GM18907 (cell line): Measurements from ENCODE around the gene IQGAP1.

Experiments used
- ATAC-seq: cut with Tn5 transposase; IDR thresholded peaks from one replicate; pipeline ENCODE4 v1.9.1; 2021; ENCODE audit warnings: mild to moderate bottlenecking, moderate library complexity; ENCODE audit not compliant: unreplicated experiment

The IQGAP1 gene

DNA sequence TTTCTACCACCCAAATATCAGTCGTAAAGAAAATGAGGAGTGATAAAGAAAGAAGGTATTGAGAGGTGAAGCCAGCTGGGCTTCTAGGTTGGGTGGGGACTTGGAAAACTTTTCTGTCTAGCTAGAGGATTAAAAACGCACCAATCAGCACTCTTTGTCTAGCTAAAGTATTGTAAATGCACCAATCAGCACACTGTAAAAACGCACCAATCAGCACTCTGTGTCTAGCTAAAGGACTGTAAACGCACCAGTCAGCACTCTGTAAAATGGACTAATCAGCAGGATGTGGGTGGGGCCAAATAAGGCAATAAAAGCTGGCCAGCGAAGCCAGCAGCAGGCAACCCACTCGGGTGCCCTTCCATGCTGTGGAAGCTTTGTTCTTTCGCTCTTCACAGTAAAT is 13.0 kb upstream of the IQGAP1 start:
- ATAC-seq: no peak

DNA sequence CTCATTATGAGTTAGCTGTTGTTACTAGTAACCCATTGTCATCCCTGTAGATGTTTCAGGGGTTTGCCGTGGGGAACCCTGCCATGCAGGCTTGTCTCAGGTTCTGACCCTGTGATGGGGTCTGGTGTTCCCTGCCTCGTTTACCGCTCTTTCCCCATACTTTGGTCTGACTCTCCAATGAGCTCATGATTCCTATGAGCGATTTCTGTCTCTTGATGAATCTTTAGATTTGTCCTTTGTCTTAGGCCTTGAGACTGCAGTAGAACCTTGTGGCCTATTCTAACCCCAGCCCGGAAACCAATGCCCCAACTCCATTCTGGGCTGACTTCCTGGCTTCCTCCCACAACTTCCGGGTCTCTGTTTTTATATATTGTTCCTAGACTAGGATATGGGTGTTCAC is 11.3 kb upstream of the IQGAP1 start:
- ATAC-seq: no peak

DNA sequence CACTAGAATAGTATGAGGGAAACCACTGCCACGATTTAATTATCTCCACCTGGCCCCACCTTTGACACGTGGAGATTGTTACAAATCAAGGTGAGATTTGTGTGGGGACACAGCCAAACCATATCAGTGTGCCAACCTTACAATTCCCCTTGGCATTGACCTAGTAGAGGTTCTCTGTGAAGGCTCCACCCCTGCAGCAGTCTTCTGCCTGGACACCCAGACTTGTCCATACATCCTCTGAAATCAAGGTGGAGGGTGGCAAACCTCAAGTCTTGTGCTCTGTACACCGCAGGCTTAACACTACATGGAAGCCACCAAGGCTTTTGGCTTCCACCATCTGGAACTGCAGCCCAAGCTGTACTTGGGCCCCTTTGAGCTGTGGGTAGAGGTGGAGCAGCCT is 8.8 kb upstream of the IQGAP1 start:
- no peak for ATAC-seq

DNA sequence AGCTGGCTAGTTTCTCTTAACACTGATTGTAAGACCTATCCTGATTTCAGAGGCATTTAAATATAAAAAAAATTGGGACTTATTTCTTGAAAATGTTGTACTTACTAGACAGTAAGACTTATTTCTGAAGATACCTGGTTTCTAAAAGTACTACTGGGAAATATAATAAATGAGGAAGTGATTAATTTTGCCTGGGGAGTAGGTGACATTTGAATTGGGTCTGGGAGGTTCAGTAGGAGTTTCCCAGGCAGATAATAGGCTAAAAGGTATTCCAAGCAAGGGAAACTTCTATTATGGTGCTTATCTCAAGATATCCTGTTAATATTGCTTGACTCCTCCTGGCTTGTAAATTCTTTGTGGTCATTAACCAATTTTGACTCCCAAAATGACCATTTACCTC is 6.5 kb upstream of the IQGAP1 start:
- ATAC-seq: no peak

DNA sequence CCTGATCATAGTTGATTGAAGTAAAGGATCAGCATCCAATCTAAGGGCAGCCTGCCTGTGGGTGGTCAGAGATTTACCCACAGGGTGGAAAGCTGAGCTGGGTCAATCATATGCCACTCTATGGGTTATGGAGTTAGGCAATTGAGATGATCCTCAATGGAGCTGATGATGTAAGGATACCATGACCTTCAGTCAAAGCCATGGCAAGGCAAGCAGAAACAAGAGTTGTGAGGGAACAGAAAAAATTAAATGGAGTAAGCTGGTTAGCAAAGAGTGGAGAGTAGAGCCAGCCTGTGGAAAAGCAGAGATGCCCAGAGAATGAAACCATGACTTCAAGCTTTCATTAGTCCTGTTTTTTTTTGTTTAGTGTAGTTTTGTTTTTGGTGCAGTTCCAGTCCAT is 5.7 kb upstream of the IQGAP1 start:
- no peak for ATAC-seq

DNA sequence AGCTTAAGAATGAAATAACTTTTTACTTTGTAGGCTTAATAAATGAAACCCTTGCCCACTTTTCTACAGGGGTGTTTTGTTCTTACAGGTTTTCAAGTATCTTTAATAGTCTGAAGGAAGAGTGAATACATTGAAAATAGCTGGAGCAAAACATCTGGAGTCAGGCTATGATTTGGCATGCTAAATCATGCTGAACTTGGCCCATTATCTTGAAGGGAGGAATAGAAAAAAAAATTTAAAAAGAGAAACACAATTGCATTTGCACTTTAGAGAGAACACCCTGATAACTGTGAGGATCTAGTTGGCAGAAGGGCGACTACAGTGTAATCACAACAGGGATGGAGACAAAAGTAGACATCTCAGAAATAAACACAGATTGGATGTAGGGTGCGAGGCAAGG is 1.8 kb upstream of the IQGAP1 start:
- ATAC-seq: no peak

DNA sequence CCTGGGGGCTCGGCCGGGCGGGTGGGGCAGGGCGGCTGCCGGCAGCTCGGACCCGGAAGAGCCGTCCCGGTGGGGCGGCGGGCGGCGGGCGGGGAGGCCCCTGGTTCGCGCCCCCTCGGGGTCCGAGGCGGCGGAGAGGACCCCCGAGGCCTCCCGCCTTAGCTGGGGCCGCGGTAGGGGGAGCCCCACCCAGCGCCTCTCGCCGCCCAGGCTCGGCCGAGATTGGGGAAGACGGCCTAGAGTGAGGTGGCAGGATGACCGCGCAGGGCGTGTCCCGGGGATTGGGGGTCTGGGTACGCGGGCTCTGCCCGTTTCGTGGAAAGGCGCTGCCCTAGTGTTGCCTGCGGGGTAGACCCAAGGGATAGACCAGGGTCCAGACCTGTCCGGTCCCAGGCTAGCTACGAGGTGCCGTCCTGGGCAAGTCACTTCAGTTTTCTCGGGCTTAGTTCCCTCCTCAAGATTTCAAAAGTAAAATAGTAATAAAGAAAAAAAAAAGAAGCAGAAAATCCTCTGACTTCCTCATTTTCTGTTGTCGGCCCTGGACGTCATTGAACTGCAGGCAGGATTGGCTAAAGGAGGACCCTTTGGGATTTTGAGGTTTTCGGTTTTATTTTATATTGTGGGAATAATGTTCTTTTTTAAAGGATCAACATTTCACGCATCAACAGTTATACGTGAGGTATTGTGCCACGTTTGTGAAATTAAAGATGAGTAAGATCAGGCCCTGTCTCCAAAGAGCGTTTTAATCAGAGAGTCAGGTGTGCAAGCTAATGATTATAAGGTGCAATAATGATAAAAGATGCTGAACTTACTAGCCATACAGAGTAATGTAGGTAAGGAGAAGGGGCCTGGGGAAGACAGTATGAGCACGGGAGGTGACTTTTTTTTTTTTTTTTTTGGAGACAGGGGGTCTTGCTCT is 679 bp downstream of the IQGAP1 start:
- ATAC-seq: peak; percentile 57

DNA sequence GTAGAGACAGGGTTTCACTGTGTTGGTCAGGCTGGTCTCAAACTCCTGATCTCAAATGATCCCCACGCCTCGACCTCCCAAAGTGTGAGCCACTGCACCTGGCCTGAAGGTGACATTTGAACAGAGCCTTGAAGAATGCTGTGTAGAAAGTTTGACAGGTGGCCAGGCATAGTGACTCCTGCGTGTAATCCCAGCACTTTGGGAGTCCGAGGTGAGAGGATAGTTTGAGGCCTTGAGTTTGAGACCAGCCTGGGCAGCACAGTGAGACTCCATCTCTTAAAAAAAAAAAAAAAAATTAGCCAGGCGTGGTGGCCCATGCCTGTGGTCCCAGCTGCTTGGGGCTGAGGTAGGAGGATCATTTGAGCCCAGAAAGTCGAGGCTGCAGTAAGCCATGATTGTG is 1.5 kb downstream of the IQGAP1 start:
- no peak for ATAC-seq

DNA sequence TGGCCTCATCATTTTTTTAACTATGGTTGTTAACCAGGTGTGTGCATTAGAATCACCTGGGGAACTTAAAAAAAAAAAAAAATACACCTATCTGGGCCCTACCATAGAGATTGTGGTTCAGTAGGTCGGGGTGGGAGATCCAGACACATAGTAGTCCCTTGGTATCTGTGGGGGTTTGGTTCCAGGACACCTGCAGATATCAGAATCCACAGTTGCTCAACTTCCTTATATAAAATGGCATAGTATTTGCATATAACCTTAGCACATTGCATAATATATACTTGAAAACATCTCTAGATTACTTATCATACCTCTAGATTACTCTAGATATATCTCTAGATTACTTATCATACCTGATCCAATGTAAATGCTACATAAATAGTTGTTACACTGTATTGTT is 5.0 kb downstream of the IQGAP1 start:
- ATAC-seq: no peak

DNA sequence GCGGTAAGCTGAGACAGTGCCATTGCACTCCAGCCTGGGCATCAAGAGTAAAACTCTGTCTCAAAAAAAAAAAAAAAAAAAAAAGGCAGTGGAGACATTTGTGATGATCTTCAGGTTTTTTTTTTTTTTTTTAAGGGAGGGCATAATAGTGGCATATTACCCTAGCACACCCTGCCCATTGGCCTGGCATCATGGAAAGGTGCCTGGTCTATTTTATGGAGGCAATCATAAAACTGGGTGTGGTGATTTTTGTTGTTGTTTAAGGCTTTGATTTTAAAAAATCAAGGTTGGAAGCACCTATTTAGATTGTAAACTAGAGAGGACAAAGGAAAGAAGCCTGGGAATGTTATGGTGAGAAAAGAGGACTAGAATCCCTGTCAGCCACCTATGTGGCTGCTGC is 6.0 kb downstream of the IQGAP1 start:
- no peak for ATAC-seq

DNA sequence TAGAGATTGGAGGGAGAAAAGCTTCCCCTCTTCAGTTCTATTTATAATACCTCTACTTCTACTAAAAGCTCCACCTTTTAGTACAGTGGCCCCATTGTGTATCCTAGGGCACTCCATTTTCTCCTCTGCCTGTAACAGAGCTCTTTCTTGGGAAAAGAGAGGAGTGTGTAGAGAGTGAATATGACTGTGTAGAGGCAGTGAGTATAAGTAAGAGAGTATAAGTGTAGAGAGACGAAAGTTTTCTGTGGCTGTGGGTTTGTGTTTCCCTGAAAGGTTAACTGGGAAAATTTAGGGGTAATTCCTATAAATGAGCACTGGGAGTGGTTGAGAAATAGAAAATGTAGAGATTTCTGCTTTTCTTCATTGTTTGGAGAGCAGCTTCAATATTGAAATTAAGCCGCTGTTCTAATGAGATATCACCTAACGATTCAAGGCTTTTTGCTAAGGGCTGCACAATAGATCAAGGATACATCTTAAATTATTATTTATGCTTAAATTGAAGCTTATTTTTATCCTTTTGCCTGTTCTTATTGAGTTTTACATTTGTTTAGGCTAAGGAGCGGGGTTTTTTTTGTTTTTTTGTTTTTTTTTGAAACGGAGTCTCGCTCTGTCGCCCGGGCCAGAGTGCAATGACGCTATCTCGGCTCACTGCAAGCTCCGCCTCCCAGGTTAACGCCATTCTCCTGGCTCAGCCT is 6.9 kb downstream of the IQGAP1 start:
- ATAC-seq: no peak

DNA sequence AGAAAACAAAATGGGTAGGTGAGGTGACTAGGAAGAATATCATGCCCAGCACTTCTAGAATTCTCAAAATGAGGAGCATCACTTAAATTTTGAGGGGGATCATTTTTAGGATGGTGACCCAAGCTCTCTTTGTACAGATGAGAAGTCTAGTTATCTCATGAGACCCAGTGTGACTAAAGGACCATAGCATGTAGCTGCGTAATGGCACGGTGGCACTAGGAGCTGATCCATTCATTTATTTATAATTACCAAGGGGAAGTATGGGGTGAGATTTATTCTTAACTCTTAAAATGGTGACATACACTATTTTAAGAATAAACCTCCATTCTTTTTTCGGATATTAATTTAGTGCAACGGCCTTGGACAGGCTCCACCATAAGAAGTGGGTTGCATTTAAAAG is 8.3 kb downstream of the IQGAP1 start:
- ATAC-seq: no peak

DNA sequence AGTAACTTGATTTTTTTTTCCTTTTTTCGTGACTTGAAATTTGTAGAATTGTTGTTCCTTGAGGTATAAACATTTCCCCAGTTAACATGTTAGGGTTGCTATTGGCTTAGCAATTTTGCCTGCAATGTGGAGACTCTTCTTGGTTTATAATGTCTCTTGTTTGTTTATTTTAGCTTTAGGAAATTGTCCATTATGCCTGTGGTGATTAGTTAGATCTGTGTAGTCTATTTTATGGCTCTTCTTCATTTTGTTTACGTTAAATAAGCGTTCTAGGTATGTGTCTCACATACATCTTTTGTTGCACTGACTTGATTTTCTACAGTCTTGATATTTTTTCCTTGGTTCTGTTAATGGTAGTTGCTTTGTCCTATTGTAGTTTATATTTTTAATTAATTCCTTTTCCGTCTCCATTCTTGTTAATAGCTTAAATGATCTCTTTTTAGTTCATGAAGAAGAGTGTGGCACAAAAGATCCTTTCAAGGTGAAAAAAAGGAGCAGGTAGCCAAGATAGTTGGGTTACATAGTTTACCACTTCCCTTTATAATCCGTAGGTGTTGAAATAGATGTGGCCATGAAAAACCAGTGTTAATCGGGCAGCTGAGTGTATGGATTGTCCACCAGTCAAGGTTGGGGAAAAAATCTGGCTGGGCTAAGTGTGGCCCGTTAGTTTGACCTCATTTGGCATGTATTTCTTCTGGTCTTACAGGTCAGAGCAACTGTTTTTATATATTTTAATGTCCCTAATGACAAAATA is 12.1 kb downstream of the IQGAP1 start:
- ATAC-seq: peak; percentile 21

DNA sequence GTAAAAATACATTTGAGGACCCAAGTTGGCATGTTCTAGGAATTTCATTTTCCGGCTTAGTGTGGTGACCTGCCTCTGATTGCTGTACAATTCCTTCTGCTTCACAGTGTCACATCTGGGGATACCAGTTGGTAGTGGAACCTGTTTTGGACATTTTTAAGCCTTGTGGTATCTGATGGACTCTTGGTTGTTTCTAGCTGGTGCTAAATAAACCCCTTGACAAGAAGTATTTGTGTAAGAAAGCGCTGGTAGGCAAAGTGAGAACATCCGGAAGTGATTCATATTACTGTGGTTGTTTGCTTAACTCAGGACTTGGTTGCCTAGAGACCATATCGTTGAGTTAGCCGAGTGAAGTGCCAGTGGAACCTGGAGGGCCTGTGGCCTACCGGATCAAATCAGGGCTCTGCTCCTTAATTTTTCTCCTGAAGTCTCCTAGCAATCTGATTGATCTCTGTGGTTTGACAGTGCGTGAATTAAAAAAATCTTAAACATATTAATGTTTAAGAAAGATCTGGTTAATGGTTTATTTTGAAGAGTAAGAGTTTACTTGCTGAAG is 12.8 kb downstream of the IQGAP1 start:
- peak; percentile 97 for ATAC-seq

DNA sequence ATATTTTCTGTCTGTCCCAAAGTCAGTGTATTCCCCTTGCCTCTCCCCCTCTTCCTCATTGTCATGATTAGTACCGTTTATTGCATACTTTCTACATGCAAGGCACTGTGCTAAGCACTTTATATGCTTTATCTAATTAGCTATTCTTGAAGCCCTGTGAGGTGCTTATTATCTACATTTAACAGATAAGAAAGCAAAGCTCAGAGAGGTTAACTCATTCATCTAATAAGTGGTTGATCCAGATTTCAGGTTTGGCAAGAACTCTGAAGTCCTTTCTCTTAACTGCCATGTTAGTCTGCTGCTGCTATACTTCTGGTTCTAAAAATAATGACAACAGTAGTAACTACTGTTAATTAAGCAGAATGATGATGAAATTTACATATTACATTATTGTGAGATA is 13.5 kb downstream of the IQGAP1 start:
- ATAC-seq: no peak

DNA sequence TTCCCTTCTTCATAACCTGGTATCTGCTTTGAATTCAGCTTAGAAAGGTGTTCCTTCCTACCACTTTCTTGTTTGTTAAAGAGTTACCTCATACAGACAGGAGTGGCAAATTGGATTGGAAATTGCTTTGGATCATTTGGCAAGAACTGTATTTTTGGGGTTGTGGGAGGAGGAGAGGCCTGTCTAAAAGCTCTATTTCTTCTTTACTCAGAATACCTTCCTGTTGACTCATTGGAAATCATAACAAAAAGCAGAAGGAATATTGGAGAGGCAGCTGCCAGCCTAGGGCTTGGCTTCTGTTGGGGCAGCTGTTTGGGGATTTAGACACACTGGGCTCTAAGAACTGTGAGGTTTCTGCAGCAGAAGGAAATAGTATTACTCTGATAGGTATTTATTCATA is 14.2 kb downstream of the IQGAP1 start:
- no peak for ATAC-seq

DNA sequence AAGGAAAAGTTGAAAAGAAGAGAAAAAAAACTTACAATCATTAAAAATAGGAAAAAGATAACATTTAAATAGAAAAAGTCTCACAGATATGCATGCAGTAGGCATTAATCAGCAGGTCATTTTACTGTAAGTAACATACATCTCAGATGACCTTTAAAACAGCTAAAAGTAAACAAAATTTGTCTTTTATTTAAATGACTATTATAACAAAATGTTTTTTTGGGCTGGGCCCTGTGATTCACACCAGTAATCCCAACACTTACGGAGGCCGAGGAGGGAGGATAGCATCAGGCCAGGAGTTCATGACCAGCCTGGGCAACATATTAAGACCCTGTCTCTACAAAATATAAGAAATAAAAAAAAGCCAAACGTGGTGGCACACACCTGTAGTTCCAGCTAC is 14.7 kb downstream of the IQGAP1 start:
- no peak for ATAC-seq

DNA sequence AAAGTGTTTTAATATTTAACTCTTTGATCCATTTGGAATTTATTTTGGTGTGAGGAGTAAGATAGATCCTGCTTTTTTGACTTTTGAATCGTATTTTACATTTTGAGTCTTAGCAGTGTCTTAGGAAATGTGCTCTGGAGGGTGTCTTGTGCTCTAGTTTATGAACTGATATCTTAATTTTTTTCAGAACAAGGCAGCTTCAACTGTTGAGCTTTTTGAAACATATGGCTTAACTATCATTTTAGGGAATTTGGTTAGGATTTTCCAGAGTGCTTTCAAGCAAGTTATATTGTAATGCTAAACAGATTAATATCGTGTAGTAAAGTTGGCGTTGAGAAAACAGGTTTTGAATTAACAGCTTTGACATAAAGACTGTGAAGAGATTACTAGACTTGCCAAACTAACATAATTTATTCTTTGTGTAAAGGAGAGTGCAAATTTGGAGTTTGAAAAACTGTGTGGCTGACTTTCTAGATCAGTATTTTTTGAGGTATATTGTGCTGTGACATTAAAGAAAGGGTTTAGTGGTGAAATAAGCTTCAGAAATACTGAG is 17.1 kb downstream of the IQGAP1 start:
- ATAC-seq: no peak

DNA sequence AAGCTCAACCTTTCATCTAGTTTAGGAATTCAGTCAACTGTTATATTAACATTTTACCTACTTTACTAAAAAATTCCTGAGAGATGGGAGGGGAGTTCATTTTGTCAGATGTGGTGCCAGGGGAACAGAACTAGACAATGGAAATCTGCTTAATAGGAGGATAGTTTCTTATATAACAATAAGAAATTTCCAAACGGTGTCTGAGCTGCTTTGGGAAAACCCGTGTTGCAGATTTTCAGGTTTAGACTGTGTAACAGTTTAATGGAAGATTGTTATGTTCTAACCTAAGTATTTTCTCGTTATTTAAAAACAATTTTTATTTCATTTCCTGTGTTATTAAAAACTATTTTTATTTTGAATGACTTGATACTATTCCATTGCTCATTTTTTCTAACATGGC is 19.3 kb downstream of the IQGAP1 start:
- ATAC-seq: no peak

DNA sequence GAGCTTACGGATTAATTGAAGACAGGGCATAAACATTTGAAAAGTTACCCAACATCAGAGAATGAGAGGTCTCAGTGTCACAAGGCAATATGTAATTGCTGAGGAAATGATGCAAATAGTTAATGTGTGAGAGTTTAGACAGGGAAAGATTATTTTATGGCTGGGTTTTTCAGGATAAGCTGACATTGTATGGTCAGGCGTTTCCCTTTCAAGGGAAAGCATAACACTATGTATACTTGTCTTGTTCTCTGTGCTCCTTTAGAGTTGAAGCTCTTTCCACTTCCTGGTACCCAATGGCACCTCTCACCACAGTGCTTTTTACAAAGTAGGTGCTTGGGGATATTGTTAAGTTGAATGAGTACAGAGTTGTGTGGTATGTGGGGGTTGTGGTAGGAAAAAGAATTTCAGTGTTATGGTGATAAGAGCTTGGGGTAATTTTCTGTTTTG is 19.9 kb downstream of the IQGAP1 start:
- no peak for ATAC-seq

DNA sequence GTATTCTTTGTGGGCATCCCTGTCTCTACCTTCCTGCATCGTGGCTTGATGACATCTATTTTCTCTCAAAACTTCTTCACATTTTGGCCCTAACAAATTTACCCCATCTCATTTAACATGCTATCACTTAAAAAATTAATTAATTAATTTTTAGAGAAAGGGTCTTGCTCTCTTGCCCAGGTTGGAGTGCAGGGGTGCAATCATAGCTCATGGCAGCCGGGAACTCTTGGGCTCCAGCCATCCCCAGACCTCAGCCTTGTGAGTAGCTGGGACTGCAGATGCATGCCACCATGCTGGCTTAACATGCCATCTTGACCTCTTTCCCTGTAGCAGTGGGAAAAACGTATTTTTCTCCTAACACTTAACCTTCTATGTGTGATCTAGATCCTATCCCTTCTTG is 20.6 kb downstream of the IQGAP1 start:
- no peak for ATAC-seq
